GM12891 (cell line): ENCODE data around the gene ACSS3.
"Not testable (repeated sequence)": the region's sequence is repeated elsewhere in the genome, so short reads cannot be mapped to it uniquely, and the experiment has no call there.

Source experiments
- DNase-seq: peaks from one replicate; pipeline ENCODE4 v3.0.0; 2011; ENCODE audit warnings: low spot score; ENCODE audit not compliant: insufficient read length
- FAIRE-seq: peaks from 2 replicates; lab custom pipeline; 2011; peaks lifted over from hg19 to GRCh38; lab: Jason Lieb, UNC
- PAX5 ChIP-seq: IDR thresholded peaks from 2 replicates; pipeline ENCODE4 v1.6.1; 2011; ENCODE audit warnings: low read length, moderate library complexity, mild to moderate bottlenecking; ENCODE audit not compliant: insufficient read depth, severe bottlenecking
- POLR2A ChIP-seq: IDR thresholded peaks from 2 replicates; pipeline ENCODE4 v1.6.1; 2011; ENCODE audit warnings: low read depth, low read length, control low read depth
- POLR2AphosphoS5 ChIP-seq: IDR thresholded peaks from 2 replicates; pipeline ENCODE4 v1.6.1; 2011; ENCODE audit warnings: low read depth, low read length, control low read depth
- POU2F2 ChIP-seq: IDR thresholded peaks from 2 replicates; pipeline ENCODE4 v1.6.1; 2011; ENCODE audit warnings: low read depth, mild to moderate bottlenecking, control low read depth, low read length, moderate library complexity
- SPI1 ChIP-seq: IDR thresholded peaks from 2 replicates; pipeline ENCODE4 v1.6.1; 2011; ENCODE audit warnings: low read depth, low read length, control low read depth
- TAF1 ChIP-seq: IDR thresholded peaks from 2 replicates; pipeline ENCODE4 v1.6.1; 2011; ENCODE audit warnings: low read depth, low read length, control low read depth

Gene ACSS3

DNA sequence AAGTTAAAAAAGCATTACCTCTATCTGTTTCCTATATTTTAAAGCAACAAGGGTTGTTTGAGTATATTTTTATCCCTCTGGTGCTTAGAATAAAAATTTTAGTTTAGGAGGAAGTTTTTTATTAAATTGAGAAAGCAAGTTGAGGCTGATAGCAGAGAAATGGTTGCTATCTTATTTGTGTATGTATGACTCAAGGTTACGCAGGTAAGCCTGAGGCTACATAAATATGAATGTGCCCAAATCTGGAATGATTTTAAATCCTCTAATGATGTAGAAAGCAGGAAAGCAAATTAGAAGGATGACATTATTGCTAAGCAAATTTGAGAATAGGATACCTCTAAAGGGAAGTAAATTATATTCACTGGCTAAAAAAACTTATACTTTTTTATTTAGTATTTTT, 109.8 kb downstream of the ACSS3 start:
- no peak for DNase-seq
- FAIRE-seq: no peak
- TF ChIP-seq POU2F2 (no peak), POLR2A (no peak), SPI1 (no peak), PAX5 (no peak), POLR2AphosphoS5 (no peak), TAF1 (no peak)

DNA sequence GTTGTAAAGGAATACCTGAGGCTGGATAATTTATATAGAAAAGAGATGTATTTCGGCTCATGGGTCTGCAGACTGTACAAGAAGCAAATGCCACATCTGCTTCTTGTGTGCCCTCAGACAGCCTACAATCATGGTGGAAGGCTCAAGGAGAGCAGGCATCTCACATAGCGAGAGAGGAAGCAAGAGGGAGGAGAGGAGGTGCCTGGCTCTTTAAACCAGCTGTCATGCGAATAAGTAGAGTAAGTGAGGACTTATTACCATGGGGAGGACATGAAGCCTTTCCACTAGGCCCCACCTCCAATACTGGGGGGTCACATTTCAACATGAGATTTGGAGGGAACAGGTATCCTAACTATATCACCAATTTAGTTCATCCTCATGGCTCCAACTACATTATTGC, 118.7 kb downstream of the ACSS3 start:
- no peak for FAIRE-seq
- TF ChIP-seq POU2F2 (no peak), POLR2A (no peak)
- DNase-seq: no peak

DNA sequence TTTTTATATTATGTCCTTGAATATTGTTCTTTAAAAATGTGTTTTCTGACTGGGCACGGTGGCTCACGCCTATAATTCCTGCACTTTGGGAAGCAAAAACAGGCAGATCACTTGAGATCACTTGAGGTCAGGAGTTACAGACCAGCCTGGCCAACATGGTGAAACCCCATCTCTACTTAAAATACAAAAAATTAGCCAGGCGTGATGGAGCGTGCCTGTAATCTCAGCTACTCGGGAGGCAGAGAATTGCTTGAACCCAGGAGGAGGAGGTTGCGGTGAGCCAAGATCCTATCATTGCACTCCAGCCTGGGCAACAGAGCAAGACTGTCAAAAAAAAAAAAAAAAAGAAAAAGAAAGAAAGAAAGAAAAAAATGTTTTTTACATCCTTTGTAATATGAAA, 122.7 kb downstream of the ACSS3 start:
- DNase-seq, FAIRE-seq: not testable (repeated sequence)

DNA sequence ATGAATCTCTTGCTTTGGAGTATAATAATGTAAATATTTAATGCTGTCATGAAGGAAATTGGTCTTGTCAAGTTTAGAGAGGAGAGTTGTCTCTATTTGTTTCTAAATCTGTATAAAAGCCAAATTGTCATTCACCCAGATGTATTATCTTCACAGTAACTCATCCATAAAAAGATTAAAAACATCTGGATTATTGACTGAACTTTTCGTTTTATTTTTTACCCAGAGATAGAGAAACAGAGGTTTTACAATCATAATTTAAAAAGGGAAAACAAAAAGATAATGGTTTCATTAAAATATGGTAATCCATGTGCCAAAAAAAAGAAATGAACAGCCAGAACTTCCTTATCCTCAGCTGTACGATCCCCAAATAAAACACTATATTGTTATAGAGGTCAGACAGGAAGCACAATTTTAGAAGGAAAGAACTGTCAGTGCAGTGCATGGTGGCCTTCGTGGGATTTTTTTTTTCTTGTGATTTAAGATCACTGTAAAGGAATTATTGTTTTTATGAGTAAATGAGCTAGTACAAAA, 125.9 kb downstream of the ACSS3 start:
- no peak for FAIRE-seq
- no peak for DNase-seq
- TF ChIP-seq SPI1 (no peak), POU2F2 (no peak), PAX5 (no peak), TAF1 (no peak), POLR2A (no peak), POLR2AphosphoS5 (no peak)

DNA sequence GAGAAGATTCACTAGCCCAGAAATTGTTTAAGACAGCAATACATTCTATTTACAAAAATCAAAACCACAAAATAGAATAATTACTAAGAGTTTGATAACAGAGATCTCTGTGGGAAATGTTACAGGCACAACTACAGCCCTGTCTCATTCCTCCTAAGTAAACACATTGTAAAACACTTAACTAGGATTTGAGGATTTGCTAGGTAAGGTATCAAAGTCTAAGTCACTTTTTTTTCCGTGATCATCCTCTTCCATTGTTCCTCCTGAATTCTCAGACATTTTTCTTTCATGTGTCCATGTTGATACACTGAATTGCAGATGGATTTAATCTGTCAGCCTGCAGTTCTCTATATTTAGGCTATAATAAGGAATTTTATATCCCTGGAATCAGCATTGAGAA, 127.5 kb downstream of the ACSS3 start:
- TF ChIP-seq PAX5: no peak
- TF ChIP-seq POLR2AphosphoS5: no peak
- TF ChIP-seq SPI1: no peak
- no peak for TF ChIP-seq POLR2A
- FAIRE-seq: no peak
- no peak for DNase-seq

DNA sequence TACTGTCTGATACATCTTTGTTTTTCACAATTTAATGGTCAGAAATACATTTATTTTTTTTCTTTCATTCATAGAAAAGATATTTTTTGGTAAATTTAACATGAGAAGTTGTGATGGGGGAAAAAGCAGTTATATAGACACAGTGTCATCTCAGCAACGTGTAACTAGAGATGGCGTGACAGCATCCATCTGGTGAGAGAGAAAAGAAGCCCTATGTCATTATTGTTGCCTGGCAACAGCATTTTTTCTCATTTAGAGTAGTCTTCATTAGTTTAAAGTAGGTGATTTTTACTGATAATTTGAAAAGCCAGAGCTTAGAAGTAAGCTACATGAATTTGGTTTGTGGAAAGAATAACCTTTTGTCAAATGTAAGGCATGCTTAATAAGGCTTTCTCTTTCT, 128.6 kb downstream of the ACSS3 start:
- DNase-seq (no peak), FAIRE-seq (no peak)
- TF ChIP-seq POLR2A: no peak
- TF ChIP-seq TAF1: no peak
- TF ChIP-seq POU2F2: no peak
- TF ChIP-seq PAX5: no peak
- no peak for TF ChIP-seq POLR2AphosphoS5
- no peak for TF ChIP-seq SPI1

DNA sequence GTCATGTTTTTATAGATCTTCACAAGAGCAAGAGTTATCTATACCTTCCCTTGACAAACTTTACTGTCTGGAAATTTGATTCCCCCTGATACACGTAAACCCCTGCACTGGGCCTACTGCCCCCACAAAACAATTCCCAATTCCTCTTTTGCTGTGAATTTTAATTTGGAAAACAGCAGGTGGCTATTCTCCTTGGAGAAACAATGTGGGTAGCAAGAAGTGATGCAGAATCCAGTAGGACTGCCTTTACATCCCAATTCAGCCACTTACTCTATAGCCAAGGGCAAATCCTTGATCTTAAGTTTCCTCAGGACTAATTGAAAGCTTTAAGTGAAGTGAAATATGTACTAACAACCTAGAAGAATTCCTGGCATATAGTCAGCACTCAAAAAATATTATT, 129.3 kb downstream of the ACSS3 start:
- FAIRE-seq: no peak
- TF ChIP-seq SPI1: no peak
- no peak for TF ChIP-seq POLR2AphosphoS5
- no peak for TF ChIP-seq POLR2A
- TF ChIP-seq PAX5: no peak
- no peak for TF ChIP-seq POU2F2
- TF ChIP-seq TAF1: no peak
- DNase-seq: no peak

DNA sequence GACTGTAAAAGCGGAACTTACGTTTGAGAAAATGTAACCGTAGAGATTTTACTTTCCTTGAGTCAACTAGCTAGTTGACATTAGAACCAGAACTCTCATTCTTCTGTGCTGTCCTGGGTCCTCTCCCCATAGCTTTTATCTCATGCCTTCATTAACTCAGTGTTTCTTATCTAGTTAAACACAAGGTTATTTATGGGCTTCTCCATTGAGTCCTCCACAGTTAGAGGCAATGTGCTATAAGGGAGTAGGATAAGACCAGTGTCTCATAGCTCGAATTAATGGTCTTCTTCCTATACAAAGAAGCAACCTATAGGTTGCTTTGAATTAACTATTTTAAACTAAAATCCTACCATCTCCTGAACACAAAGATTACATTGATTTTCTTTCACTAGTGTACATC, 129.8 kb downstream of the ACSS3 start:
- DNase-seq: no peak
- no peak for TF ChIP-seq SPI1
- FAIRE-seq: no peak

DNA sequence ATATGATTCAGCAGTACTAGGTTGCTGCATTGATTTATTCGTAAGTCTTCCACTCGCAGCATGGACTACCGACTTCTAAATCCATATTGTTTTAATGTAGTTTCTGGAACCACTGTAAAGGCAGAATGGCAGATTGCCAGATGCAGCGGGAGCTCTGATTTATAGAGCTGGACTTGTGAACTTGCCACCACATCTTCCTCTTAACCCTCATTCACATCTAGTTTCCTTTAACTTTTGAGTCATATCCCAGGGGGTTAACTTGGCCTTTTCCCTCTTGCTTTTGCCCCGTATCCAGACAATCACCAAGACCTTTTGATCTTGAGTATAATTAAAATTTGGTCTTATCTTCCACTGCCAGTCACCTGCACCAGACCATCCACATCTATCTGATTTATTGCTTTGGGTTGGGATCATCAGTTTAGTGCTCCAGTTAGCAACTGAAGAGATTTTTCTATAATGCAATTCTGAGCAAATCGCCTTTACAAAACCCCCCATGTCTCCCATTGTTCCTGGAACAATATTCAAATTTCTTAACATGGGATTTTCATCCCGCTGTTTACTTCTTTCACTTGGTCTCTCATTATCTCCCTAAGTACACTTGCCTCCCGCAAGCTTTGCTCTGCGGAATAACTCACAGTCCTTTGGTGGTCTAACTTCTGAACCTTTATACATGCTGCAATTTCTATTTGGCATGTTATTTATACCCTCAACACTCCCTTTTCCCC, 130.5 kb downstream of the ACSS3 start:
- FAIRE-seq: no peak
- TF ChIP-seq POLR2A (no peak), SPI1 (no peak), PAX5 (no peak), TAF1 (no peak), POLR2AphosphoS5 (no peak), POU2F2 (no peak)
- DNase-seq: no peak

DNA sequence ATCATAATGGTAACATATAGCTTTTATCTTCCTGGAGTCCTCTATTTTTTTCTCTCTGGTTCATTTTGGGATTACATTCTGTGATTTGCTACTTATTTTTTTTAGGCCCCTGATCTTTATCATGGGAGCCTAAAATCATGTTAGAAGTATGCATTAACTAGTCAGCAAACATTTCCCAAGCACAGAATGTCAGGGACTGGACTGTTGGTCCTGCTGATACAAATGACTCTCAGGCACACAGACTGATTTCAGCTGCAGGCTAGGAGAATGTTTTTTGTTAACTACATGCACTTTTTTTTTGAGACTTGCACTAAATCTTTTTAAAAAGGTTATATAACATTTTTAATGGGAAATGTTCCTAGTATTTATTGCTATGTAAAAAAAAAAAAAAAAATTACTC, 131.1 kb downstream of the ACSS3 start:
- DNase-seq (no peak), FAIRE-seq (no peak)
- no peak for TF ChIP-seq POLR2AphosphoS5
- no peak for TF ChIP-seq TAF1

DNA sequence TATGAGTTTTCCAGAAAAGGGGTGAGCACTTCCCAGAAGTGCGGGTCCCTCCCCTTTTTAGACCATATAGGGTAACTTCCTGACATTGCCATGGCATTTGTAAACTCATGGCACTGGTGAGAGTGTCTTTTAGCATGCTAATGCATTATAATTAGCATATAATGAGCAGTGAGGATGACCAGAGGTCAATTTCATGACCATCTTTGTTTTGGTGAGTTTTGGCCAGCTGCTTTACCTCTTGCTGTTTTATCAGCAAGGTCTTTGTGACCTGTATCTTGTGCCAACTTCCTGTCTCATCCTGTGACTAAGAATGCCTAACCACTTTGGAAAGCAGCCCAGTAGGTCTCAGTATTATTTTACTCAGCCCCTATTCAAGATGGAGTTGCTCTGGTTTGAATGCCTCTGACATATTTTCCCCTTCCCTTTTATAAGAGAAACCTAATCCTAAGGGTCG, 131.9 kb downstream of the ACSS3 start:
- DNase-seq, FAIRE-seq: not testable (repeated sequence)
